Right lobe of liver (tissue), 6 donors: Measurements from ENCODE around the gene PDE9A. TPM values are rescaled to one million over a fixed set of nuclear protein-coding genes. Genes with fewer than 3 reads are reported as not detected.

Source experiments
- ATAC-seq, 4 donors: fragments of 200-7000 bp; cut with Tn5 transposase; one replicate each; pipeline ENCODE4 v1.9.1; 2020; ENCODE audit warnings: mild to moderate bottlenecking in 4 of 4, moderate library complexity in 4 of 4
- DNase-seq, 3 donors: peaks; one replicate each; pipeline ENCODE4 v3.0.0-alpha.2; 2020
- H3K27ac ChIP-seq, 3 donors: fragments of 200-600 bp; one replicate each; pipeline ENCODE4 v1.8.0; 2022
- H3K27me3 ChIP-seq, 2 donors: fragments of 200-600 bp; one replicate each; pipeline ENCODE4 v1.8.0; 2022
- H3K36me3 ChIP-seq, 4 donors: fragments of 200-600 bp; sonication (generic) in 1 of 4; one replicate each; pipeline versions ENCODE4 v1.5.1 to v1.8.0; 2017 to 2022; ENCODE audit warnings: control low read depth in 1 of 4
- H3K4me1 ChIP-seq, 4 donors: fragments of 200-600 bp; sonication (generic) in 1 of 4; one replicate each; pipeline versions ENCODE4 v1.5.1 to v1.8.0; 2017 to 2022; ENCODE audit warnings: control low read depth in 1 of 4
- H3K4me3 ChIP-seq, 3 donors: fragments of 200-600 bp; one replicate each; pipeline ENCODE4 v1.8.0; 2022
- H3K9me3 ChIP-seq, 4 donors: fragments of 200-600 bp; sonication (generic) in 1 of 4; one replicate each; pipeline versions ENCODE4 v1.5.1 to v1.8.0; 2017 to 2022; ENCODE audit warnings: control low read depth in 1 of 4
- POLR2A ChIP-seq: fragments of 450-650 bp; IDR thresholded peaks from one replicate; pipeline ENCODE4 v1.6.1; 2017; ENCODE audit warnings: antibody characterized with exemption, mild to moderate bottlenecking
- WGBS: methylation state at CpG from one replicate; pipeline ENCODE4 v1.1.6; 2018; ENCODE audit warnings: low coverage, low lambda C conversion rate; ENCODE audit not compliant: insufficient coverage; ENCODE audit errors: missing lambda C conversion rate; 5-methylcytosine and 5-hydroxymethylcytosine counted together
- intact Hi-C, 2 donors: fragments of 100-400 bp; cut with DNase I; formaldehyde crosslinking; loops; one replicate each; pipeline versions ENCODE4 v1.11.2 to v1.14.1; 2022
- total RNA-seq, 6 experiments: library from RNA; depleted of rRNA in 2 of 6; stranded (reverse); fragments of >200 nt in 2 of 6; fragmentation: NEBNext Ultra II Directional in 3 of 6; extraction: Animal tissue kit (Norgen Biotek cat#: 25700) in 3 of 6; gene quantifications; one replicate each; pipeline versions ENCODE4 v1.1.0 to v1.2.4, GENCODE V29; 2016 to 2023
- TF ChIP-seq, protein P1 (sequence below), 4 donors: fragments of 200-600 bp in 3 of 4; fragments of 450-650 bp in 1 of 4; IDR thresholded peaks; one replicate each; pipeline versions ENCODE4 v1.5.1 to v1.8.0; 2016 to 2022; ENCODE audit warnings: antibody characterized with exemption in 4 of 4, mild to moderate bottlenecking in 2 of 4
- donor health status: DM: no; HTN: yes; CAD: no.
- donor health status: DM: no; HTN: no; CAD: no.
- donor health status: DM: no; HTN: no; CAD: no.
- donor health status: DM: no; HTN: yes; CAD: no.
- donor health status: DM: no; HTN: yes; CAD: no.

The PDE9A gene
- total RNA-seq, 6 experiments from 2014 or later: 1.1 to 5.9 (median 3.3) TPM

DNA sequence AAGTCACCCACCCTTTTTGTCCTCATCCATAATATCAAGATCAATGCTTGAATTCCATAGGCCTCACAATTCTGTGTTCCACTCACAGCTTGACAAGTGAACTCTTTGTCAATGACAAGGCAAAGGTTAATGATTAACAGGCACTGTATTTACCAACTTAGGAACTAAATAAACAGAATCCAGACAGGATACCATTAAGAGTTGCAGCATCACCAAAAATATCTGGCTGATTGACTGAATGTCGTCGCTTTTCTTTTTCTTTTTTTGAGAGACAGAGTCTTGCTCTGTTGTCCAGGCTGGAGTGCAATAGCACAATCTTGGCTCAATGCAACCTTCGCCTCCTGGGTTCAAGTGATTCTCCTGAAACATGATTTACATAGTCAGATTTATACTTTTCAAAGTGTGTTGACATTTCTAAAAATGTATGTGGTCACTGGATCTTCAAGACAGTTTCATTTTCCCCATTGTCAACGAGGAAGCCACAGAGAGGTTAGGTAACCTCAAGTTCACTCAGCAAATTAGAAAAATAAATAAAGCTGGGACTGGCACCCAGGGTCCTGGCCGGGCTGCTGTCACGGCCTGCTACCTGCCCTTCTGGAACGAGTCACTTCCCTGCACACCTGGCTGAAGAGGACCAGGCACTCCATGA lies 81.0 kb downstream of the PDE9A start:
- Histone ChIP-seq H3K27me3 (no peaks in the 10 kb centered on the region), H3K27ac (peak overlapping the region in 2 of 3 donors; percentile 76 to 86), H3K4me3 (no peak overlapping the region), H3K4me1 (peaks cover 0 to 62% (median 31%) of the 10 kb centered on the region in 4 donors), H3K36me3 (no peaks in the 10 kb centered on the region), H3K9me3 (no peaks in the 10 kb centered on the region)
- intact Hi-C loops: no loop called here
- WGBS: 22% methylated on average over 7 of the region's 7 CpGs
- ATAC-seq (peak; percentile 50 to 72 (median 58)), DNase-seq (no peak)
- TF ChIP-seq, protein P1, sequence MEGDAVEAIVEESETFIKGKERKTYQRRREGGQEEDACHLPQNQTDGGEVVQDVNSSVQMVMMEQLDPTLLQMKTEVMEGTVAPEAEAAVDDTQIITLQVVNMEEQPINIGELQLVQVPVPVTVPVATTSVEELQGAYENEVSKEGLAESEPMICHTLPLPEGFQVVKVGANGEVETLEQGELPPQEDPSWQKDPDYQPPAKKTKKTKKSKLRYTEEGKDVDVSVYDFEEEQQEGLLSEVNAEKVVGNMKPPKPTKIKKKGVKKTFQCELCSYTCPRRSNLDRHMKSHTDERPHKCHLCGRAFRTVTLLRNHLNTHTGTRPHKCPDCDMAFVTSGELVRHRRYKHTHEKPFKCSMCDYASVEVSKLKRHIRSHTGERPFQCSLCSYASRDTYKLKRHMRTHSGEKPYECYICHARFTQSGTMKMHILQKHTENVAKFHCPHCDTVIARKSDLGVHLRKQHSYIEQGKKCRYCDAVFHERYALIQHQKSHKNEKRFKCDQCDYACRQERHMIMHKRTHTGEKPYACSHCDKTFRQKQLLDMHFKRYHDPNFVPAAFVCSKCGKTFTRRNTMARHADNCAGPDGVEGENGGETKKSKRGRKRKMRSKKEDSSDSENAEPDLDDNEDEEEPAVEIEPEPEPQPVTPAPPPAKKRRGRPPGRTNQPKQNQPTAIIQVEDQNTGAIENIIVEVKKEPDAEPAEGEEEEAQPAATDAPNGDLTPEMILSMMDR (IDR thresholded peaks at IDR 0.05): no peak
- TF ChIP-seq POLR2A: no peak

DNA sequence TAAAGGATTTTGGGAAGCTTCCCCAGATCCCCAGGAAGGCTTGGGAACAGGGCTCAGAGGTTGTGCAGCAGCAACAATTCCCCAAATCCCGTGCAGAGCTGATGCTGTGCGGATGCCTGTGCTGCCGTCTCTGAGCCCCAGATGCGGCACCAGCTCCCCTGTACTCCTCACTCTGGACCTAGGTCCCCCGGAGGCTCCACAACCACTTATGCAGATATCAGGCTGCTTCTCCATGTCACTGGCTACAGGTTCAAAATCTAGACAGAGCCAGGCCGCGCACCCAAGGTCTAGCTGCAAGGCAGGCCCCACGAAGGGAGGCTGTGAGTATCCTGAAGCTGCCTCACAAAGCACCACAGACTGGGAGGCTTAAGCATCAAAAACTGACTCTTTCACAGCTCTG lies 81.6 kb downstream of the PDE9A start:
- Histone ChIP-seq H3K9me3 (no peaks in the 10 kb centered on the region), H3K36me3 (no peaks in the 10 kb centered on the region), H3K27me3 (no peaks in the 10 kb centered on the region), H3K4me1 (peaks cover 0 to 66% (median 34%) of the 10 kb centered on the region in 4 donors), H3K27ac (peak overlapping the region in 2 of 3 donors; percentile 76 to 86), H3K4me3 (no peak overlapping the region)
- no peak for TF ChIP-seq POLR2A
- TF ChIP-seq, protein P1 (IDR thresholded peaks at IDR 0.05): no peak
- DNase-seq (no peak), ATAC-seq (no peak)
- intact Hi-C loops: no loop called here
- no CpG with 5 or more reads among the region's 8 CpGs for WGBS

DNA sequence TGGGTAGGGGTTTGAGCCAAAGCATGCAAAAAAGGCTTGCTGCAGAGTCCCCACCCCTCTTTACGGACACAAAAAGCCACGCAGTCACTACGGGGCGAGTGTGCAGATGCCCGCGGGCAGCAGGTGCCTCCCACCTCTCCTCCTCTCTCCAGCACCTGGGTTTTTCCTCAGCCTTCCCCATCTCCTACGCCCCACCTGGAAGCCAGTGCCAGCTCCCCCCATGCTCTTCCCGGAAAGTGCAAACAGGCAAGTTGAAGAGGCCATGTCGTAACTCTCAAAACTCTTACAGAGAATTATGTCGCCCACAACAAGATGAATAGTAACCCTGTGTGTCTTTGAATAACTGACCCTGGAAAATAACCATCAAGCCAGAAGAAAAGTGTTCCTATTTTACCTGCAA lies 82.5 kb downstream of the PDE9A start:
- H3K27ac ChIP-seq: no peak overlapping the region
- intact Hi-C loops: no loop called here
- WGBS: 70% methylated on average over 3 of the region's 10 CpGs

DNA sequence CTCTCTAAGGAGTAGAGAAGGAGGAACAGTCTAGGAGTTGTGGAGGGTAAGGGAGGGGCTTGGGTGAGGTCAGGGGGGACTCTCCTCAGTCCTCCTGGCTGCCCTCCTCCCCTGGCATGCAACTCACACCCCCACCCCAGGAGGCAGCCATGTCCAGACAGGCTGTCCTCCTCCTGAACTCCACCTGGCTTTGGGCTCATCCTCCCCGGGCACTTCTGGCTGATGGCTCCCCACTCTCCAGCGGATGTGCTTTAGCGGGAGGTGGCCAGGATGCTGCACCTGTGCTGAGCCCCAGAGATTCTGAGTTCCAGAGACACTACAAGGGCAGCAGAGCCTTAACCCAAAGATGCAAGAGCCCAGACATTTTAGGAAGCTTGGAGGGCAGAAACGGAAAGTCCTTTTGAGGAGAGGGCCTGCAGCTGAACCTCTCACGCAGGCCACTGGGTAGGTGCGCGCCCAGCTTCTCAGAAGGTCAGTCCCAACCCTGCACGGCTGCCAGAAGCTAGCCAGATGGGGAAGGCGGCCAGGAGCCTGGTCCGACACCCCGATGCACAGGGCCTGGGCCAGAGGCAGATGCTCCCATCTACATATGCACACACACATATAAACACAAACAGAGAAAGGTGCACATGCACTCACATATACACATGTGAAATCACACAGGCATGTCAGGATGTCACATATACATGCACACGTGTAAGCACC lies 83.4 kb downstream of the PDE9A start:
- Histone ChIP-seq H3K4me1 (peaks cover 0 to 62% (median 31%) of the 10 kb centered on the region in 4 donors), H3K27ac (peak overlapping the region in 1 of 3 donors; percentile 86), H3K36me3 (no peaks in the 10 kb centered on the region), H3K27me3 (no peaks in the 10 kb centered on the region), H3K9me3 (no peaks in the 10 kb centered on the region), H3K4me3 (no peak overlapping the region)
- TF ChIP-seq, protein P1 (IDR thresholded peaks at IDR 0.05): no peak
- peak in 1 of 3 donors; percentile 46 for DNase-seq
- no peak for ATAC-seq
- intact Hi-C loops: no loop called here
- WGBS: 86% methylated on average over 1 of the region's 12 CpGs

More for the DNA sequence above, 82.5 kb downstream of the PDE9A start:
- Histone ChIP-seq H3K27me3 (no peaks in the 10 kb centered on the region), H3K36me3 (no peaks in the 10 kb centered on the region), H3K9me3 (no peaks in the 10 kb centered on the region), H3K4me3 (no peak overlapping the region), H3K4me1 (peaks cover 0 to 66% (median 34%) of the 10 kb centered on the region in 4 donors)
- ATAC-seq: no peak
- DNase-seq: no peak
- TF ChIP-seq, protein P1 (IDR thresholded peaks at IDR 0.05): no peak
- TF ChIP-seq POLR2A: no peak
